HepG2 (cell line): ENCODE data around the gene ANKRD40. TPM values are rescaled to one million over a fixed set of nuclear protein-coding genes. Genes with fewer than 3 reads are reported as not detected.

Experiments used
- ATF1 ChIP-seq: IDR thresholded peaks from 2 replicates; pipeline ENCODE4 v1.6.1; 2016; ENCODE audit warnings: mild to moderate bottlenecking, control low read depth
- HNF1B ChIP-seq: sonication (generic); formaldehyde crosslinking; IDR thresholded peaks from 2 replicates; pipeline ENCODE4 v1.5.1; 2020; ENCODE audit warnings: mild to moderate bottlenecking, moderate library complexity, missing genetic modification reagents
- IRX3 ChIP-seq: sonication (generic); formaldehyde crosslinking; IDR thresholded peaks from 2 replicates; pipeline ENCODE4 v1.8.1; 2023; ENCODE audit warnings: mild to moderate bottlenecking, low read depth, missing genetic modification reagents, borderline replicate concordance
- KAT7 ChIP-seq: IDR thresholded peaks from 2 replicates; pipeline ENCODE4 v1.6.1; 2018; ENCODE audit warnings: borderline replicate concordance, missing compliant biosample characterization
- MAFF ChIP-seq: IDR thresholded peaks from 2 replicates; pipeline ENCODE4 v1.6.1; 2011; ENCODE audit warnings: low read depth, low read length, improper control_type of control experiment
- MAFG ChIP-seq: sonication (generic); formaldehyde crosslinking; IDR thresholded peaks from 2 replicates; pipeline ENCODE4 v1.5.1; 2020; ENCODE audit warnings: mild to moderate bottlenecking, missing genetic modification reagents
- NR2F6 ChIP-seq, 2 experiments: IDR thresholded peaks; 2 replicates each; pipeline ENCODE4 v1.6.1; 2016; ENCODE audit warnings: antibody characterized with exemption in 1 of 2, mild to moderate bottlenecking in 1 of 2
- RCOR2 ChIP-seq: IDR thresholded peaks from 2 replicates; pipeline ENCODE4 v1.6.1; 2016; ENCODE audit warnings: missing biosample characterization, missing genetic modification reagents
- SIX1 ChIP-seq: sonication (generic); formaldehyde crosslinking; IDR thresholded peaks from 2 replicates; pipeline ENCODE4 v1.4.0; 2020; ENCODE audit warnings: missing genetic modification reagents, borderline replicate concordance
- SOX6 ChIP-seq, 2 experiments: fragments of 450-650 bp in 1 of 2; sonication (generic) in 1 of 2; formaldehyde crosslinking in 1 of 2; IDR thresholded peaks; 2 replicates each; pipeline versions ENCODE4 v1.4.0 to v1.6.1; 2017 to 2020; ENCODE audit warnings: antibody characterized with exemption in 1 of 2, mild to moderate bottlenecking in 1 of 2, missing genetic modification reagents in 1 of 2
- ZBTB4 ChIP-seq: sonication (generic); formaldehyde crosslinking; IDR thresholded peaks from 2 replicates; pipeline ENCODE4 v1.4.0; 2020; ENCODE audit warnings: missing genetic modification reagents, mild to moderate bottlenecking, borderline replicate concordance
- ZNF605 ChIP-seq: sonication (generic); formaldehyde crosslinking; IDR thresholded peaks from 2 replicates; pipeline ENCODE4 v1.8.0; 2022; ENCODE audit warnings: mild to moderate bottlenecking, missing genetic modification reagents
- ZNF616 ChIP-seq: sonication (generic); formaldehyde crosslinking; IDR thresholded peaks from 2 replicates; pipeline ENCODE4 v1.5.0; 2020; ENCODE audit warnings: low read depth, mild to moderate bottlenecking, missing genetic modification reagents
- ZNF687 ChIP-seq: sonication (generic); formaldehyde crosslinking; IDR thresholded peaks from 2 replicates; pipeline ENCODE4 v1.5.1; 2020; ENCODE audit warnings: mild to moderate bottlenecking, missing genetic modification reagents, moderate library complexity
- ZNF747 ChIP-seq: sonication (generic); formaldehyde crosslinking; IDR thresholded peaks from 2 replicates; pipeline ENCODE4 v1.8.1; 2023; ENCODE audit warnings: missing genetic modification reagents, mild to moderate bottlenecking, borderline replicate concordance
- ZNF784 ChIP-seq: sonication (generic); formaldehyde crosslinking; IDR thresholded peaks from 2 replicates; pipeline ENCODE4 v1.5.1; 2020; ENCODE audit warnings: missing genetic modification reagents, mild to moderate bottlenecking, borderline replicate concordance
- polyA plus RNA-seq, 8 experiments: library from polyadenylated mRNA; depleted of rRNA in 3 of 8; stranded (reverse) in 7 of 8; unstranded in 1 of 8; fragments of >200 nt; fragmentation: Illumina TruSeq in 4 of 8; extraction: Trizol in 4 of 8; gene quantifications; 2 replicates each; pipeline versions ENCODE4 v1.2.1 to v1.2.3, GENCODE V29; 2011 to 2016; ENCODE audit warnings: low read depth in 4 of 8, missing spikeins in 1 of 8, mixed read lengths in 1 of 8; ENCODE audit not compliant: insufficient read depth in 1 of 8
- total RNA-seq, 5 experiments: library from RNA; depleted of rRNA; stranded (reverse); fragments of >200 nt; fragmentation: Illumina TruSeq; extraction: Trizol; gene quantifications; 2 replicates each; pipeline ENCODE4 v1.2.3, GENCODE V29; 2016; ENCODE audit warnings: low read depth in 1 of 5

Gene ANKRD40
- total and polyA plus RNA-seq, 2 of the 13 experiments (the other 11 are each of a cell fraction or from before 2014, with no cell fraction given), result 35.0 to 46.4 TPM

- peak; percentile 84 for TF ChIP-seq ZBTB4
- TF ChIP-seq RCOR2 (CRISPR knock-in tag), result peak; percentile 28; the same call in 1 of the 2 replicates
- peak; percentile 60; the same call in 1 of the 2 replicates for TF ChIP-seq HNF1B
- TF ChIP-seq SOX6 (IDR thresholded peaks at IDR 0.05), result no peak
- TF ChIP-seq SOX6 (CRISPR knock-in tag; IDR thresholded peaks at IDR 0.05), result peak; percentile 40; the same call in 1 of the 2 replicates
- TF ChIP-seq ZNF747 (CRISPR knock-in tag), result no peak; the same call in 1 of the 2 replicates
- TF ChIP-seq ZNF784, result 0 out of 2 replicates have a peak, but pooled peaks have one; percentile 24
- no peak for TF ChIP-seq ATF1 (CRISPR knock-in tag)
- TF ChIP-seq KAT7 (CRISPR knock-in tag), result 0 out of 2 replicates have a peak, but pooled peaks have one; percentile 8
- TF ChIP-seq IRX3, result no peak
- TF ChIP-seq ZNF605 (CRISPR knock-in tag), result no peak
- TF ChIP-seq MAFF, result peak; percentile 92
- TF ChIP-seq NR2F6 (IDR thresholded peaks at IDR 0.05), result peak; percentile 78
- TF ChIP-seq NR2F6 (CRISPR knock-in tag; IDR thresholded peaks at IDR 0.05), result peak; percentile 86
- peak; percentile 35; the same call in 1 of the 2 replicates for TF ChIP-seq SIX1
- TF ChIP-seq ZNF687 (CRISPR knock-in tag), result peak; percentile 93
- peak; percentile 71 for TF ChIP-seq MAFG (CRISPR knock-in tag)
- no peak; the same call in 1 of the 2 replicates for TF ChIP-seq ZNF616 (CRISPR knock-in tag)
- TF ChIP-seq, all 625 proteins: peak for 105
These were observed 43.8 kb downstream of the ANKRD40 start (continued) for GRCh38 chr17:50663812-50664374.
